Measurements from ENCODE around the gene WDR38.
"Not testable (repeated sequence)": the region's sequence is repeated elsewhere in the genome, so short reads cannot be mapped to it uniquely, and the experiment has no call there.

Gene WDR38

DNA sequence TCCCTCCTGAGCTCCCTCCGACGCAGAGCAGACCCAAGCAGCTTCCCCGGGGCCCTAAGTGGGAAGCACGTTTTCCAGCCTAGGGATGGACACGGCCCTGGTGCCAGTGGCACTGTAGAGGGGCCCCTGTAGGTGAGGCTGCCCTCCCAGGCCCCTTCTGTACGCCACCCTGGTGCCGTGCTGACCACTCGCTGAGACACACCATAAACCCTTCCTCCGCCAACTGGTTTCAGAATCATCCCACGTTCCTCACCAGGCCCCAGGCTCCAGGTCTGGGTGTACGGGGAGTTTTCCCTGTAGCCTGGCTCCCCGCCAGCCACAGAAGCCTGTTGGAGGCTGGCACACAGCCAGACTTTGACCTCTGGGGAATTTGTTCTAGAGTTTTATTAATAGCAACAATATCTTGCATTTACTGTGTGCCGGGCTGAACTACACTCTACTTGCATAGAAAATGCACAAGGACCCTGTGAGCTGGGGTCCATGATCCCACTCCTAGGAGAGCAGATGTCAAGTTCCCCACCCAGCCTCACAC lies 18.2 kb upstream of the WDR38 start:
- DNase-seq: no peak

DNA sequence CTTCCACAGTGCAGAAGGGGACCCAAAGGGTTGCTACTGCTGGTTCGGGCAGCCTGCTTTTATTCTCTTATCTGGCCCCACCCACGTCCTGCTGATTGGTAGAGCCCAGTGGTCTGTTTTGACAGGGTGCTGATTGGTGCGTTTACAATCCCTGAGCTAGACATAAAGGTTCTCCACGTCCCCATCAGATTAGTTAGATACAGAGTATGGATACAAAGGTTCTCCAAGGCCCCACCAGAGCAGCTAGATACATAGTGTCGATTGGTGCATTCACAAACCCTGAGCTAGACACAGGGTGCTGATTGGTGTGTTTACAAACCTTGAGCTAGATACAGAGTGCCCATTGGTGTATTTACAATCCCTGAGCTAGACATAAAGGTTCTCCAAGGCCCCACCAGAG lies 15.1 kb upstream of the WDR38 start:
- DNase-seq: not testable (repeated sequence)

DNA sequence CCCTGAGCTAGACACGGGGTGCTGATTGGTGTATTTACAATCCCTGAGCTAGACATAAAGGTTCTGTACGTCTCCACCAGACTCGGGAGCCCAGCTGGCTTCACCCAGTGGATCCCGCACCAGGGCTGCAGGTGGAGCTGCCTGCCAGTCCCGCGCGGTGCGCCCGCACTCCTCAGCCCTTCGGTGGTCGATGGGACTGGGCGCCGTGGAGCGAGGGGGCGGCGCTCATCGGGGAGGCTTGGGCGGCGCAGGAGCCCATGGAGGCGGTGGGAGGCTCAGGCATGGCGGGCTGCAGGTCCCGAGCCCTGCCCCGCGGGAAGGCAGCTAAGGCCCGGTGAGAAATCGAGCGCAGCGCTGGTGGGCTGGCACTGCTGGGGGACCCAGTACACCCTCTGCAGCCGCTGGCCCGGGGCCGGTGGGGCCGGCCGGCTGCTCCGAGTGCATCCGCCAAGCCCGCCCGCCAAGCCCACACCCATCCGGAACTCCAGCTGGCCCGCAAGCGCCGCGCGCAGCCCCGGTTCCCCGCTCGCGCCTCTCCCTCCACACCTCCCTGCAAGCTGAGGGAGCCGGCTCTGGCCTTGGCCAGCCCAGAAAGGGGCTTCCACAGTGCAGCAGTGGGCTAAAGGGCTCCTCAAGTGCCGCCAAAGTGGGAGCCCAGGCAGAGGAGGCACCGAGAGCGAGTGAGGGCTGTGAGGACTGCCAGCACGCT lies 14.5 kb upstream of the WDR38 start:
- not testable (repeated sequence) for DNase-seq

DNA sequence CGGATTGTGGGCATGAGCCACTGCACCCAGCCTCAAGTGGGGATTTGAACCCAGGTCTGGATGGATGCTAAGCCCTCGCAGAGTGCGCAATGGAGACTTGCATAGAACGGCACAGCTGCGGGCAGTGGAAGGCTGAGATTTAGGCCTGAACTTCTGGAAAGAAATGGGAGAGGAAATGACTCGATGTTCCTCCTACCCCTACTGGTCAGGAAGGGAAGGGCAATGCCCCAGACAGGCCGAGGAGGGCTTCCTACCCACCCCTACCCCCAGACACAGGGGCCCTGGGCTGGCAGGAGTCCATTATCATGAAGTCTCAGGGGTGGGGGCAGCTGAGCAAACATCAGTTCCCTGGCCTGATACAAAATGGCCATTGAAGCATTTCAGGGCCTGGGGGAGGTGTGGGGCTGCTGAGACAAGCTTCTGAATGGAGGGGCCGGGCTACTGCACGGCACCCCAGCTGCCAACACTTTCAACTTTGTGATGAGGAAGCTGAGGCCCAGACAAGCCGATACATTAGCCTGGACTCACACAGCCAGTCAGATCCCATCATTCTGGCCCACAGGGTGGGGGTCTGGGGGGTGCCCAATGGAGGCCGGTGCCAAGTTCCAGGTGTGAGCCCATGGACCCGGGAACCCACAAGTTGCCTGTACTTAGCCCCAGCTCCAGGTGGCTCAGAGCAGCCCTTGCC lies 13.5 kb upstream of the WDR38 start:
- DNase-seq: no peak

DNA sequence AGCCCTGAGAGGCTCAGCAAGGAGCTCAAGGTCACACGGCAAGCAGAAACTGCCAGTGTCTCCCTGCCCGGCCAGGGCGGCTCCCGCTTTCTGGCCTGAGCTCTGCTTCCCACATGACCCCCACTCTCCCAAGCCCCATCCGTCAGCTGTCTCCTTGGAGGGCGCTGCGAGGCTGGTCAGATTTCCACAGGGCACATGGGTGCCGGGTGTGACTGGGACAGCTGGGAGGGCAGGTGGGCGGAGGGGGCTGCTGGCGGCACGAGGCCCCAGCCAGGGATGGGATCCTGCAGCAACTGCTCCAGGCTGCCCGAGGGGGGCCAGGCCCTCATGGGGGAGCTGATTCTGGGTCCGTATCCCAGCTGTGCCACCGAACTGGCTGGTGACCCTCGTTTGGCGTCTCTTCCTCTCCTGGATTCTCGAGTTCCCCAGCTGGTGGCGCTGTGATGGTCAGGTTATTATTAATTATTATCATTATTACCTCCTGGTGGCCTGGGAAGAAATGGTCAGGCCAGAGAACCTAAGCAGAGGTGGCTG lies 12.9 kb upstream of the WDR38 start:
- no peak for DNase-seq

DNA sequence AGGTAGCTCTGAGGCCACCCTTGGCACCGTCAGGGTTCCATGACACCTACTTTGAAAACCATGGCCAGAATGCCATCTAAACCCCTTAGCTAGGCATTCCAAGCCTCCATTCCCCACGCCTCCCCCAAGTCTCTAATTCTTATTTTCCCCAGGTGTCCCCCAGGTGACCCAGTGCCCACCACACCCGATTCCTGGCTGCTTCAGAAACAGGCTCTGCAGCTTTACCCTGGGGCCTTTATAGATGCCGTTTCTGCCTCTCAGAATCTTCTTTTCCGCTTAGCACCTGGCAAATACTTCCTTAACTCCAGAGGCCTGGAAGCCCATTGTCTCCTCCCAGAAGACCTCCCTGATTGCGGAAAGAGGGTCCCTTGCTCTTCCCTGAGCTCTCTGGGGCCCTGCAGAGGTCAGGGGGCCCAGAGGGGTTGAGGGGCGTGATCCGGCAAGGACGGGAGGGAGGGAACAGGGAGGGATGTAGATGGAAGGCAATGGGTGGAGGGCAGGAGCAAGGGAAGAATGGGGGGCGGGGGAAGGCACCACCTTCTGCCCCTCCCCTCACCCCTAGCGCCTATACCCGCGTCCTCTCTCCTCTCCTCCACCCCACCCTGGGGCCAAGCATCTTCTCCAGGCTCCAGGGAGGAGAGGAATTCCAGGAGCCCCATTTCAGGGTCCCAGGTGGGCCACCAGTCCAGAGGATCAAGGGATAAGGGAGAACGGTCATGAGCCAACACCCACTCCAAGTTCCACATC lies 12.0 kb upstream of the WDR38 start:
- no peak for DNase-seq

DNA sequence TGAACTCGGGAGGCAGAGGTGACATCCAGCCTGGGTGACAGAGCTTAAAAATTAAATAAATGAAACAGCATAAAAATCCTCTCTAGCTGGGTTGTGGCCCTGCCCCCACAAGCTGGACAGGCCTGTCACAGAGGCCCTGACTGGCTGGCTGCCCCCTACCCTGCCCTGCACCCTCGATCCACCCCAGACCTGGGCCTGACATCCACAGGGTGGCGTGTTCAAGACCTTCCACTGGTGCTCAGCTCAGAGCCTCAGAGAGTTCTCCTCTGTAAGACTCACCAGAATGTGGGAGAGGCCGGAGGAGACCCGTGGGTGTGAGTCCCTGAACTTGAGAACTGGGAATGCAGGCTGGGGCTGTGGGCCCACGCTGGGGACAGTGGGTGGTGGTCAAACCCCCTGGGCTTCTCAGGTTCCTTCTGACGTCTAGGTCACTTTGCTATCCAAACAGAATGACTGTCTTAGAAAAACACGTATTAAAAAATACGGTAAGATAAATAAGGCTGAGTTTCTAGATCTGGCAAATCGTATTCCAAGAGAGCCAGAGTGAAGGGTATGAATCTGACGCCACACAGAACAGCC lies 9.7 kb upstream of the WDR38 start:
- DNase-seq: no peak

DNA sequence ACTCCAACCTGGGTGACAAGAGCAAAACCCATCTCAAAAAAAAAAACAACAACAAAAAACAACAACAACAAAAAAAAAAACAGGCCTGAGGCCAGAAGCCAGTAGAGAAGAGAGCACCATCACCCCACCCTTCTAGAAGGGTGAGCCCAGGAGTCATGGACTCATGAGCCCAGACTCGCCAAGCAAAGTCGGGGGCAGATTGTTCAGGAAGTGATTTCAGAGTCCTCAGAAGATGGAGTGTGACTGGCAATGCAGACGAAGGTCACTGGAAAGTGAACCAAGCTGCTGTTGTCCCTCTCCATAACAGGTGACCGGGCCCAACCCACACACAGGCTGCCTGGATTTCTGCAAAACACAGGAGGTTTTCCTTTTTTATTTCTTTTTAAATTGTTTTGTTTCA lies 9.0 kb upstream of the WDR38 start:
- no peak for DNase-seq

DNA sequence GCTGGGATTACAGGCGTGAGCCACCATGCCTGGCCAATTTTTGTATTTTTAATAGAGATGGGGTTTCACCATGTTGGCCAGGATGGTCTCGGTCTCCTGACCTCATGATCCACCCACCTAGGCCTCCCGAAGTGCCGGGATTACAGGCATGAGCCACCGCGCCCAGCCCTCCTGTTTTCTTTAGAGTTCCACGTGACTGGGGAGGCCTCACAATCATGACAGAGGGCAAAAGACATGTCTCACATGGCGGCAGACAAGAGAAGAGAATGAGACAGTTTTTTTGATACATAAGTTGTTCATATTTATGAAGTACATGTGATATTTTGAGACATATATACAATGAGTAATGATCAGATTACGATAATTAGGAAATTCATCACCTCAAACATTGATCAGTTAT lies 6.8 kb upstream of the WDR38 start:
- not testable (repeated sequence) for DNase-seq

DNA sequence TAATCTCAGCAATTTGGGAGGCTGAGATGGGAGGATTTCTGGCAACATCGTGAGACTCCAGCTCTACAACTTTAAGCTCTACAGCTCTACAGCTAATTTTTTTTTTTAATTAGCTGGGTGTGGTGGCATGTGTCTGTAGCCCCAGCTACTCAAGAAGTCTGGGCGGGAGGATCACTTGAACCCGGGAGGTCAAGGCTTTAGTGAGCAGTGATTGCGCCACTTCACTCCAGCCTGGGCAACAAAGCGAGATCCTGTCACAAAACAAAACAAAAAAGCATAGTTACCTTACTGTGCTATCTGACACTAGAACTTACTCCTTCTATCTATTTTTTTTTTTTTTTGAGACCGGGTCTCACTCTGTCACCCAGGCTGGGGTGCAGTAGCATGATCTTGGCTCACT lies 6.3 kb upstream of the WDR38 start:
- no peak for DNase-seq

DNA sequence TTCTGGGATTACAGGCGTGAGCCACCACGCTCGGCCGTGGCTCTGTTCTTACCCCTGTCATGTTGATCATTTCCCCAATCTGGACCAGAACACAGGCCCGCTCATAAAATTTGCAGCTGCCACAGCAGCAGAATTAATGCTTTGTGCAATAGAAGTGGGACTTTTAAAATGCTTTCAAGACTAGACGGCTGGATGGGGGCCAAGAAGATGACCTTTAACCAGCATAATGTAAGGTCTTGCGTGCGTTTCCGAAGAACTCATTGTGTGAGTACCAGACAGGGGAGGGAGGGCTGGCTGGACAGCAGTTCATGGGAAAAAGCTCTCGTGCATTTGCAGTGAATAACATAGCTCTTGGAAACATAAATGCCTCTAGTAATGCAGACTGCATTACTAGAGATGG lies 3.5 kb upstream of the WDR38 start:
- no peak for DNase-seq

DNA sequence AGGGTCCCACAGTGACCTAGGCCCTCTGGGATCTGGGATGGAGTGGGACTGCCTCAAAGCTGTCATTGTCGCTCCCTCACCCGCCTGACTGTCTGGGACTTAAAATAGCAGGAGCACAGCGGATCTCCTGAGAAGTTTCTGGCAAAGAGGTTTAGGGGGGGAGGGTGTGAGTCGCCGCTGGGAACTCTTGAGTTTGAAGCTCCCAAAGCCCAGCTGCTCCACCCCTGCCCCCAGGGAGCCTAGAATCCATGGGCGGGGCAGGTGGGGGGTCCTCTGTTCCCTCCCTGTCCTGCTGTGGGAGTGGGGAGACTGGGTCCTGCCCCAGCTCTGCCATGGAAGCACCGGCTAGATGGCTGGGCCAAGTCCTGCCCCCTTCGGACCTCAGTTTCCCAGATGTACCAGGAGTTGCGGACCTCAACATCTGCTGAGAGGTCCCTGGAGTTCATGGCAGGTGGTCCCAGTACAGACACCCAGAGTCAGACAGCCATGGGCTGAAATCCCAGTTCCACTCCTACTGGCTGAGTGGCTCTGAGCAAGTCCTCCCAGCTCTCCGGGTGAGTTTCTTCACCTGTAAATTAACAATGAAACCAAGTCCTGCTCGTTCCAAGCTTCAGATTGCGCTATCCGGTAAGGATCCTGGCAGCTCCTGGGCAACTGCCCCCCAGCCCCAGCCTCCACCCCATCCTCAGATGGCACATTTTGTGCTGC lies 985 bp upstream of the WDR38 start:
- no peak for DNase-seq

DNA sequence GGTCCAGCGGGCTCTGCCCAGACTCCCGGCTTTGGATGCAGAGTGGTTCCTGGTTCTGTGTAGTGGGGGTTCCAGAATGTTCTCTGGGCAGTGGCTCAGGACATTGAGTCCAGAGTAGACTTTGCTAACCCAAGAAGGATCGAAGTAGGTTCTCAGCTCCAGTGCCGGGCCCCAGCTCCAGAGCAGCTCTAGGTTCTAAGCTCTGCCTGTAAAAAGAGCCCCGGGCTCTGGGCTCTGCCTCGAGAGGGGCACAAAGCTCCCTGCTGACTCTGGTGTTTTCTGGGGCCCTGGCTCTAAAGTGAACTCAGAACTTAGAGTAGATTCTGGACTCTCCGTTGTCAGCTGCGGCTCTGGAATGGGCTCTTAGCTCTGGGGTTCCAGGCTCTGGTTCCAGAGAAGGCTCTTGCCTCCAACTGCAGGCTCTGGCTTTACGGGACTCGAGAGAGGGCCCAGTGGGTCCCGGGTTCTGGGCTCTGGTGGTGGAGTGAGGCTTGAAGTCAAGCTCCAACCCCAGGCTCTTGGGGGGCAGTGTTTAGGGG lies 414 bp downstream of the WDR38 start:
- DNase-seq: no peak

DNA sequence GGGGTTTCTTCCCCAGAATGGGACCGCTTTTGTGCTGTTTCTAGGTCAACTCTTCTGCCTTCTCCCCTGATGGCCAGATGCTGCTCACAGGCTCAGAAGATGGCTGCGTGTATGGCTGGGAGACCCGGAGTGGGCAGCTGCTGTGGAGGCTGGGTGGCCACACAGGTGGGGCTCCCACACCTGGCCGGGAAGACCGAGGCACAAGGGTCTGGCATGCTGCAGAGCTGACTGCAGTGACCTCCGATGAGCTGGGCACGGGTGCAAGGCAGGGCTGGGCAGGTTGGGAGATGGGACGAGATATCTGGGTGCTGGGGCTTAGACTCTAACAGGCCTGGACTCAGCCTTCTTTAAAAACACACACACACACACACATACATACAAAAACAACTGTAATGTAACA lies 901 bp downstream of the WDR38 start:
- DNase-seq: no peak

DNA sequence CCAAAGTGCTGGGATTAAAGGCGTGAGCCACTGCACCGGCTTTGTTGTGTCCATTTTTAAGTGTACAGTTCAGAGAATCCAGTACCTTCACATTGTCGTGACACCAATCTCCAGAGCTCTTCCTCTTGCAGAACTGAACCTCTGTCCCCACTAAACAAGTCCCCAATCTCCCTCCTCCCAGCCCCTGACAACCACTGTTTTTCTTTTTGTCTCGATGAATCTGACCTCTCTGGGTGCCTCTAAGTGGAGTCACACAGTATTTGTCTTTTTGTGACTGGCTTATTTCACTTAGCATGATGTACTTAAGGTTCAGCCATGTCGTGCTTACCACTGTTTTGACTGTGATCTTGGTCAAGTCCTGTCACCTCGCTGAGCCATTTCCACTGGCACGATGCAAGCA lies 1.6 kb downstream of the WDR38 start:
- DNase-seq: no peak

DNA sequence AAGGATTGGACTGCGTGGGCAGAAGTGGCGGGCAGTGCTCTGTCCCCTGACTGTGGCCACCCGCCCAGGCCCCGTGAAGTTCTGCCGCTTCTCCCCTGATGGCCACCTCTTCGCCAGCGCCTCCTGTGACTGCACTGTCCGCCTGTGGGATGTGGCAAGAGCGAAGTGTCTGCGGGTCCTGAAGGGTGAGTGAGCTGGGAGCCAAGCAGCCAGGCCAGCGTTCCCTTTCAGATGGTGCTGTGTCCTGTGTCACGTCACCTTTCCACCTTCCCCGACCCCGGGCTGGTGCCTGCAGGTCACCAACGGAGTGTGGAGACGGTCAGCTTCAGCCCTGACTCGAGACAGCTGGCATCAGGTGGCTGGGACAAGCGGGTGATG lies 2.3 kb downstream of the WDR38 start:
- DNase-seq: no peak

DNA sequence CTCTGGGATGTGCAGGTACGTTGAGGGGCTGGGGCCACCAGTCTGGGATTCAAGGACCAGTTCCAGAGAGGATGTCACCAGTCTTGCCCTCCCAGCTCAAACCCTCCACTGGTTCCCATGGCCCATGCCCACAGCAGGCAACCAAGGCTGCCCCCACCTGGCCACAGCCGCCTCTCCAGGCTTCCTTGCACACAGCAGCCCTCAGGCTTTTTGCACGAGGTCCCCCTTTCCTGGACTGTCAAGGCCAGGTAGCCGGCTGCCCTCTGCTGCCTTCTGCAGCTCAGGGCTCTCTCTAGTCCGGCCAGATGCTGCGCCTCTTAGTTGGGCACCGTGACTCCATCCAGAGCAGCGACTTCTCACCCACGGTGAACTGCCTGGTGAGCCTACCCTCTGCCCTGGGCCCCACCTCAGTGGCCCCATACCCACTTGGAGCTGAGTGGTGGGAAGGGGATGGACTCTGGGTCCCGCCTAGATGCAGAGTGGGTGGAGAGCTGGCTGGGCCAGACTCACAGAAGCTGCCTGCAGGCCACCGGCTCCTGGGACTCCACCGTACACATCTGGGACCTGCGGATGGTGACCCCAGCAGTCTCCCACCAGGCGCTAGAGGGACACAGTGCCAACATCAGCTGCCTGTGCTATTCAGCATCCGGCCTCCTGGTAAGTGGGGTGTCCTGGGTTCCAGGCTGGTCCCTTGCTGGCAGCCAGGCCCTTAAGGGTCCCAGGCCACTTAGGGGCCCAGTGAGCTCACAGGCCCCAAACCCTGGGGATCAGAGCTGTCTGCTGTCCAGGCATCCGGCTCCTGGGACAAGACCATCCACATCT lies 2.9 kb downstream of the WDR38 start:
- no peak for DNase-seq

DNA sequence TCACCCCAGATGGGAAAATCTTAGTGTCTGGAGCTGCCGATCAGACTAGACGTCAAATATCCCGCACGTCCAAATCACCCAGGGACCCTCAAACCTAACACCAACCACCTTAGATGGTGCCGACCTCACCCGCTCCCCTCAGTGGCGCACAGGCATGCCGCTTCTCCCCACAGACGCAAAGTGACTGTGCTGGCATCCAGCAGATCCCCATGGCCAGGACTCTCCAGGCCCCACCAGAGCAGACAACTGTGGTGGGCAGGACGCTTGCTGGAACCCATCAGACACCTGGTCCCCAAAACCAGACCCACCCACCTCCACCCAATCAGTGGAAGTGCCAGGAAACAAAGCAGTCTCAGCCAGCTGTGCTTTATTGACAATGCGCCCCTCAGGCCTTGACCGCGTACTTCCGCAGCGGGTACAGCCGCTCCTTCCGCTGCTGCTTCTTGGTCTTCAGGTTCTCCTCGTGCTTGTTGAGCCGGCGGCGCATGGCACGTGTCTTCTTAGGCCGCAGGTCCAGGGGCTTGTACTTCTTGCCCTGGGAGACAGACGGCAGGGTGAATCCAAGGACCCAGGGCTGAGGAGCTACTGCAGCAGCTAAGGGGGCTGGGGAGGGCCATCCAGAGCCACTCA lies 4.4 kb downstream of the WDR38 start:
- DNase-seq: no peak

DNA sequence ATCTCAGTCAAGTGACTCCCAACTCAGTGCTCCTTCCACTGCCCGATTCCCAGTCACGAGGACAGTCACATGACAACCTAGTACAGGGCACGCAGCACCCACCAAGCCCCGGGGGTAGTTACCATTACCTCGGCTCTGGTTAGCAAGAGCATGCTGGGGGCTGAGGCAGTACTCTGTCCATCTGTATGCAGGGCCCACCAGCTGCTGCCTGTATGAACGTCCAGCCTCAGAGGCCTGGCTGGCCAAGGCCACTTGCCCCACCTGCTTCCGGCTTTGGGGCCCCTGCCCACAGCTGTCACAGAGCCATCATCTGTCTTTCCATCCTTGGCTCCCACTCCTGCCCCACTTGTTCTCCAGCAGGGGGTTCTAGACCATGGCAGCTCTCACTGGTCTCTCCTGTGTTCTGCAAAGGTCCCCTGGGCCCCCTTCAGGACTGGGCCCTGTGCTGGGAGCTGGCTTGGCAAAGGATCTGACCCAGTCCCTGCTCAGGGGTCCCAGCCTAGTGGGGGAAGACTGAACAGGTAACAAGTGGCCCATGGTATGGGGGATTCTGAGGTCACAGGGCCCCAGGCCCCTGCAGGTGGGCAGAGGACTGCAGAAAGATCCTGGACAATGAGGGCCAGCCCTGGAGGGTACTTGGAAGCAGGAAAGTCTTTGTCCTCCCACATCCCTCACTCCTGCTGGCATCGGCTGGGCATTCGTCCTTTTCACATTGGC lies 5.2 kb downstream of the WDR38 start:
- DNase-seq: no peak

Data from stimulated activated CD4-positive, alpha-beta T cell treated with anti-CD3 and anti-CD28 coated beads, Interleukin-4, amount 100 ng/mL, for 24 hours (primary cell).